ENCODE results near the gene UBE2M. TPM values are rescaled to one million over a fixed set of nuclear protein-coding genes. Genes with fewer than 3 reads are reported as not detected.

Gene UBE2M
- total RNA-seq, 1 experiment from 2014 or later = 127 TPM

DNA sequence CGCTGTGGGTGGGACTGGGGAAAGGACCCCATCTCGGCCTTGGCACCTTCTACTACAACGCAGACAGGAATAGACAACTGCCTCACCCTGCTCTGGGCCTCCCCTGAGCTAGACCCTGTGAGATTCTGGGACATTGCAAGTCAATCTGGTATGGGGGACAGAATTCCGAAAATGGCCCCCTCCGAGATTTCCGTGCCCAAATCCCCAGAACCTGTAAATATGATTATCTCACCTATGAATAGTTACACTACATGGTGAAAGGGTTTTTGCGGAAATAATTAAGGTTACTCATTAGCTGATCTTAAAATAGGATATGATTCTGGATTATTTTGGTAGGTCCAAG is 38.2 kb downstream of the UBE2M start:
- Histone ChIP-seq H4K8ac (replicated peaks; ENCODE audit: insufficient read length, low read depth, low read length) (no peak overlapping the region), H3K4me1 (ENCODE audit: insufficient read depth, low read length) (peaks cover 3% of the 10 kb centered on the region; the same call in 1 of the 2 replicates), H3K79me1 (ENCODE audit: insufficient read depth, low read depth, low read length, poor library complexity, severe bottlenecking) (no peaks in the 10 kb centered on the region), H3K27me3 (ENCODE audit: insufficient read depth, low read length) (no peaks in the 10 kb centered on the region), H2AFZ (ENCODE audit: low read length) (no peak overlapping the region), H3T11ph (ENCODE audit: low read length) (no peak overlapping the region), H3K56ac (ENCODE audit: insufficient read length, low read depth, low read length) (no peak overlapping the region), H3K9me3 (ENCODE audit: control insufficient read depth, low read depth, low read length) (no peaks in the 10 kb centered on the region), H3K27ac (ENCODE audit: insufficient read length, low read depth, low read length) (peak overlapping the region; percentile 69), H2BK120ac (ENCODE audit: low read depth, low read length, poor library complexity, severe bottlenecking) (no peak overlapping the region), H3K9ac (ENCODE audit: extremely low read depth, insufficient read length, low read length) (peak overlapping the region; percentile 96), H4K5ac (ENCODE audit: insufficient read length, low read depth, low read length) (no peak overlapping the region), H4K91ac (ENCODE audit: insufficient read length, low read depth, low read length) (no peak overlapping the region), H3K18ac (ENCODE audit: insufficient read length, low read depth, low read length) (no peak overlapping the region), H4K20me1 (ENCODE audit: control insufficient read depth, insufficient read depth, insufficient read length) (no peaks in the 10 kb centered on the region), H3K23ac (ENCODE audit: insufficient read length, low read depth, low read length) (no peak overlapping the region), H2BK15ac (ENCODE audit: low read depth, low read length) (no peak overlapping the region), H3K14ac (ENCODE audit: insufficient read depth, low read length) (0 out of 2 replicates have a peak overlapping the region, but pooled peaks have one; percentile 26), H3K79me2 (ENCODE audit: insufficient read depth, low read length) (peaks cover 2% of the 10 kb centered on the region; the same call in 1 of the 2 replicates), H2BK12ac (ENCODE audit: insufficient read length, low read depth, low read length) (no peak overlapping the region), H3K4me2 (ENCODE audit: insufficient read depth, insufficient read length, low read length) (peak overlapping the region; percentile 85), H3K23me2 (ENCODE audit: insufficient read length, low read depth, low read length, poor library complexity, severe bottlenecking) (peaks cover 19% of the 10 kb centered on the region), H3K4ac (ENCODE audit: low read depth, low read length) (no peak overlapping the region), H2BK5ac (ENCODE audit: insufficient read length, low read length) (no peak overlapping the region), H2AK5ac (ENCODE audit: insufficient read length, low read length) (no peak overlapping the region), H2BK20ac (ENCODE audit: low read depth, low read length, poor library complexity, severe bottlenecking) (no peak overlapping the region)
- peak overlapping the region; percentile 75 to 100 (median 99); a peak in 6 of 7 replicates for H3K27ac Mint-ChIP-seq
- WGBS (ENCODE audit: extremely low coverage, insufficient read length, low lambda C conversion rate) = no CpG with 5 or more reads among the region's 7 CpGs
- no peaks in the 10 kb centered on the region for H3K27me3 Mint-ChIP-seq (ENCODE audit: low read depth)
- DNase-seq = no peak
- TF ChIP-seq, protein P1, sequence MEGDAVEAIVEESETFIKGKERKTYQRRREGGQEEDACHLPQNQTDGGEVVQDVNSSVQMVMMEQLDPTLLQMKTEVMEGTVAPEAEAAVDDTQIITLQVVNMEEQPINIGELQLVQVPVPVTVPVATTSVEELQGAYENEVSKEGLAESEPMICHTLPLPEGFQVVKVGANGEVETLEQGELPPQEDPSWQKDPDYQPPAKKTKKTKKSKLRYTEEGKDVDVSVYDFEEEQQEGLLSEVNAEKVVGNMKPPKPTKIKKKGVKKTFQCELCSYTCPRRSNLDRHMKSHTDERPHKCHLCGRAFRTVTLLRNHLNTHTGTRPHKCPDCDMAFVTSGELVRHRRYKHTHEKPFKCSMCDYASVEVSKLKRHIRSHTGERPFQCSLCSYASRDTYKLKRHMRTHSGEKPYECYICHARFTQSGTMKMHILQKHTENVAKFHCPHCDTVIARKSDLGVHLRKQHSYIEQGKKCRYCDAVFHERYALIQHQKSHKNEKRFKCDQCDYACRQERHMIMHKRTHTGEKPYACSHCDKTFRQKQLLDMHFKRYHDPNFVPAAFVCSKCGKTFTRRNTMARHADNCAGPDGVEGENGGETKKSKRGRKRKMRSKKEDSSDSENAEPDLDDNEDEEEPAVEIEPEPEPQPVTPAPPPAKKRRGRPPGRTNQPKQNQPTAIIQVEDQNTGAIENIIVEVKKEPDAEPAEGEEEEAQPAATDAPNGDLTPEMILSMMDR (conservative IDR thresholded peaks at IDR 0.05) = no peak
- peaks cover 47 to 48% of the 10 kb centered on the region in 2 experiments for H3K4me1 Mint-ChIP-seq
- H3K36me3 Mint-ChIP-seq (ENCODE audit: insufficient read depth in 1 of 3, low read depth in 3 of 3) = peaks cover 8 to 15% (median 12%) of the 10 kb centered on the region in 3 experiments
- H3K9me3 Mint-ChIP-seq = peaks cover 0 to 3% of the 10 kb centered on the region in 2 experiments; a peak in 1 of 5 replicates
- H3K4me3 Mint-ChIP-seq = peak overlapping the region; percentile 91 to 96

All from H9 (cell line).